Ishikawa (cell line): Measurements from ENCODE around the gene ZNF544.

ENCODE experiments used
- CEBPB ChIP-seq: IDR thresholded peaks from 2 replicates; pipeline ENCODE4 v1.6.1; 2012
- CREB1 ChIP-seq: IDR thresholded peaks from 2 replicates; pipeline ENCODE4 v1.6.1; 2012; ENCODE audit warnings: low read depth
- EGR1 ChIP-seq: IDR thresholded peaks from 2 replicates; pipeline ENCODE4 v1.6.1; 2012
- EP300 ChIP-seq: IDR thresholded peaks from 2 replicates; pipeline ENCODE4 v1.6.1; 2012; ENCODE audit warnings: borderline replicate concordance
- FOXM1 ChIP-seq: IDR thresholded peaks from 2 replicates; pipeline ENCODE4 v1.6.1; 2012; ENCODE audit warnings: low read depth, borderline replicate concordance
- MAX ChIP-seq: IDR thresholded peaks from 2 replicates; pipeline ENCODE4 v1.6.1; 2012
- NFIC ChIP-seq: IDR thresholded peaks from 2 replicates; pipeline ENCODE4 v1.6.1; 2012
- RAD21 ChIP-seq: IDR thresholded peaks from 2 replicates; pipeline ENCODE4 v1.6.1; 2012; ENCODE audit warnings: low read depth
- TAF1 ChIP-seq: IDR thresholded peaks from 2 replicates; pipeline ENCODE4 v1.6.1; 2012; ENCODE audit warnings: low read depth, mild to moderate bottlenecking
- TCF12 ChIP-seq: IDR thresholded peaks from 2 replicates; pipeline ENCODE4 v1.6.1; 2012; ENCODE audit warnings: low read depth
- TEAD4 ChIP-seq: IDR thresholded peaks from 2 replicates; pipeline ENCODE4 v1.6.1; 2012
- USF1 ChIP-seq: IDR thresholded peaks from 2 replicates; pipeline ENCODE4 v1.6.1; 2012
- YY1 ChIP-seq: IDR thresholded peaks from 2 replicates; pipeline ENCODE4 v1.6.1; 2012; ENCODE audit warnings: low read depth
- ZBTB7A ChIP-seq: IDR thresholded peaks from 2 replicates; pipeline ENCODE4 v1.6.1; 2012; ENCODE audit warnings: low read depth

DNA sequence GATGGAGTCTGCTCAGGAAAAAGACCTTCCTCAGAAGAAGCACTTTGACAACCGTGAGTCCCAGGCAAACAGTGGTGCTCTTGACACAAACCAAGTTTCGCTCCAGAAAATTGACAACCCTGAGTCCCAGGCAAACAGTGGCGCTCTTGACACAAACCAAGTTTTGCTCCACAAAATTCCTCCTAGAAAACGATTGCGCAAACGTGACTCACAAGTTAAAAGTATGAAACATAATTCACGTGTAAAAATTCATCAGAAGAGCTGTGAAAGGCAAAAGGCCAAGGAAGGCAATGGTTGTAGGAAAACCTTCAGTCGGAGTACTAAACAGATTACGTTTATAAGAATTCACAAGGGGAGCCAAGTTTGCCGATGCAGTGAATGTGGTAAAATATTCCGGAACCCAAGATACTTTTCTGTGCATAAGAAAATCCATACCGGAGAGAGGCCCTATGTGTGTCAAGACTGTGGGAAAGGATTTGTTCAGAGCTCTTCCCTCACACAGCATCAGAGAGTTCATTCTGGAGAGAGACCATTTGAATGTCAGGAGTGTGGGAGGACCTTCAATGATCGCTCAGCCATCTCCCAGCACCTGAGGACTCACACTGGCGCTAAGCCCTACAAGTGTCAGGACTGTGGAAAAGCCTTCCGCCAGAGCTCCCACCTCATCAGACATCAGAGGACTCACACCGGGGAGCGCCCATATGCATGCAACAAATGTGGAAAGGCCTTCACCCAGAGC lies 16.2 kb upstream of the ZNF544 start:
- TF ChIP-seq YY1 (no peak), USF1 (no peak), MAX (no peak), FOXM1 (no peak), EP300 (no peak), TAF1 (no peak), NFIC (no peak), RAD21 (no peak), TEAD4 (no peak), CREB1 (no peak), TCF12 (no peak), EGR1 (no peak), ZBTB7A (no peak), CEBPB (no peak)
